IPS DF 6.9 (cell line): ENCODE data around the gene ONECUT2.
A peak's percentile ranks its signal among the peaks of the same experiment; 100 is the strongest.

Experiments
- DNase-seq: peaks from one replicate; pipeline ENCODE4 v3.0.0-alpha.2; 2013; ENCODE audit warnings: low read depth, low spot score
- H3K27ac ChIP-seq: one replicate; pipeline ENCODE4 v1.5.1; 2013; ENCODE audit warnings: low read length, control low read depth
- H3K27me3 ChIP-seq: 2 replicates; pipeline ENCODE4 v1.6.1; 2013; ENCODE audit warnings: mild to moderate bottlenecking, low read length; ENCODE audit not compliant: control insufficient read depth, insufficient read depth
- H3K36me3 ChIP-seq: 2 replicates; pipeline ENCODE4 v1.6.1; 2013; ENCODE audit warnings: low read length; ENCODE audit not compliant: control insufficient read depth, insufficient read depth
- H3K4me1 ChIP-seq: 2 replicates; pipeline ENCODE4 v1.6.1; 2013; ENCODE audit warnings: low read length; ENCODE audit not compliant: control insufficient read depth, insufficient read depth
- H3K4me3 ChIP-seq: 2 replicates; pipeline ENCODE4 v1.5.1; 2013; ENCODE audit warnings: mild to moderate bottlenecking, low read length
- H3K9me3 ChIP-seq: 2 replicates; pipeline ENCODE4 v1.6.1; 2013; ENCODE audit warnings: low read length, inconsistent platforms; ENCODE audit not compliant: control insufficient read depth, insufficient read depth
- WGBS: extraction: QIAGEN DNeasy Blood & Tissue Kit; methylation state at CpG from one replicate; pipeline ENCODE4 v1.1.7; 2013; ENCODE audit warnings: mixed read lengths, missing lambda C conversion rate; ENCODE audit not compliant: insufficient read length, insufficient coverage; 5-methylcytosine and 5-hydroxymethylcytosine counted together

The ONECUT2 gene

DNA sequence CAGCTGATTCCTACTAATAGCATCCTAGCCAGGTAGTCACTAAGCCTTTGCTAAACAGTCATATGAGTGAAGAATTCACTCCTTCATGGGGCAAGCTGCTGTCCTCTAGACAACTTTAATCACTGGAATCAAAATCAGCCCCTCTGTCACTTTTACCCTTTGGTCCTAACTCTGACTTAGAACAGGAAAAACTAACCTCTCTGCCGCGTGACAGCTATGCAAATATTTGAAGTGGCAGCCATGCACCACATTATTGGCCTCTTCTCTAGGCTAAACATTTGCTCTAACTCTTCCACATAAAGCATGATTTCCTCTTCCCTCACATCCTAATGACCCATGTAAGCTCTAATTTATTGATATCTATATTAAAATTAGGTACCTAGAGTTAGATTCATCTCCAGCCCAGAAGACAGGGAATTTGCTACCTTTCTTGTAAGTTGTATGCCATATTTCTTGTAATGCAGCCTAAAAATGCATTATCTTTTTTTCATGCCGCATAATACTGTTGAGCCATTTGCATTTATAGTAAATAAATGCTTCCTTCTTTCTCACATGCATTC, 12.8 kb upstream of the ONECUT2 start:
- DNase-seq = no peak
- peaks cover 2% of the 10 kb centered on the region; the same call in 1 of the 2 replicates for H3K27me3 ChIP-seq
- WGBS = no CpG with 5 or more reads among the region's 3 CpGs

DNA sequence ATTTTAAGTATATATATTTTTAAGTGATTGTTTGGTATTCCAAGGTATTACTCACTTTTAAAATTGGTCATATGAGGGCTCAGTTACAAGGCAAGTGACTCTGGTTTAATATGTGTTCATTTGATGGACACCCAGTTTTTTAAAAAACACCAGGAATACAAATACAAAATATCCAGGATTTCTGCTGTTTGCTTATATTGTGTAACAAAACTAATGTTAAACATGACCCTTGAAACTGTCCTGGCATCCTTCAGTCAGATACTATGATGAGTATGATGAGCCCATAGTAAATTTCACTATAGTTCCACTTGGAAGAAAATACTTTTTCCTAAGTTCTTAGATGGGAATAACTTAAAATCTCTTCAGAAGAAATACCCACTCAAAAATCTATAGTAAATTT, 11.4 kb upstream of the ONECUT2 start:
- no peaks in the 10 kb centered on the region for H3K36me3 ChIP-seq
- DNase-seq = no peak
- no peak overlapping the region for H3K4me3 ChIP-seq
- H3K27ac ChIP-seq = no peak overlapping the region
- no peaks in the 10 kb centered on the region for H3K4me1 ChIP-seq
- H3K27me3 ChIP-seq = peaks cover 6% of the 10 kb centered on the region; the same call in 1 of the 2 replicates
- H3K9me3 ChIP-seq = no peaks in the 10 kb centered on the region

More for the DNA sequence above, 12.8 kb upstream of the ONECUT2 start:
- Histone ChIP-seq H3K9me3 (no peaks in the 10 kb centered on the region), H3K27ac (no peak overlapping the region), H3K4me3 (no peak overlapping the region), H3K4me1 (no peaks in the 10 kb centered on the region), H3K36me3 (no peaks in the 10 kb centered on the region)

DNA sequence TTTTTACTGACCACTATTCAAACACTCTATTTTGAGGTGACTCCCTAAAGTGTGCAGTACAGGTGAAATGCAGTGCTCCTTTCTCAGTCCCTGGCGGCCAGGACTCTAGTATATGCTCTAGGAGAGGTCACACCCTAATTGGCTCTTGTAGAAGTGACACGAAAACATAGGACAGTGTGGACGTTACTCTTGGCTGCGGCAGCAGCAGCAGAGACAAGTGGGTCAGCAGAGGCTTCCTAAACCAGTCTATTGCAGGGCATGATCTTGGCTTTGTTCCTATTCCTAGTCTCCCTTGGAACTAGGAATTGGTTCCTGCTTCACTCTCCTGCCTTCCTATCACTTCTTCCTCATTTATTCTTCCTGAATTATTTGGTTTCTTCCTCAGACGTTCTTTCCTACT, 10.1 kb upstream of the ONECUT2 start:
- no peak for DNase-seq
- Histone ChIP-seq H3K27me3 (peaks cover 15% of the 10 kb centered on the region; the same call in 1 of the 2 replicates), H3K9me3 (no peaks in the 10 kb centered on the region), H3K4me3 (no peak overlapping the region), H3K27ac (no peak overlapping the region), H3K36me3 (no peaks in the 10 kb centered on the region), H3K4me1 (no peaks in the 10 kb centered on the region)
- WGBS = no CpG with 5 or more reads among the region's 5 CpGs

DNA sequence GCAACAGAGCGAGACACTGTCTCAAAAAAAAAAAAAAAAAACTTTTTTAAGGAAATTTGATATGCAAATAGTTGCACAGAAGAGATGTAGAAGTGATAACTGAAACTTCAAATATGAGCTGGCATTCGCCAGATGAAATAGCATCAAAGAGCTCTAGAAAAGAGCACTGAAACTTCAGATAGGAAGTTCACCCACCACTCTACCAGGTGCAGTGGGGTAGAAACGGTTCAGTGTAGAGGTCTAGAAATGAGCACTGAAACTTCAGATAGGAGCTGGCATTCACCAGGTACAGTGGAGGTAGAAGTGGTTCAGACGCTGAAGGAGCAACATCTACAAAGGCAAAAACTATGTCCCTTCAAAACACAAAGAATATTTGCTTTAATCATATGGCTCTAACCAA, 9.0 kb upstream of the ONECUT2 start:
- WGBS = no CpG with 5 or more reads among the region's 4 CpGs
- peaks cover 21% of the 10 kb centered on the region; the same call in 1 of the 2 replicates for H3K27me3 ChIP-seq
- H3K36me3 ChIP-seq = no peaks in the 10 kb centered on the region
- DNase-seq = no peak
- no peaks in the 10 kb centered on the region for H3K9me3 ChIP-seq
- no peak overlapping the region for H3K4me3 ChIP-seq
- H3K27ac ChIP-seq = no peak overlapping the region
- H3K4me1 ChIP-seq = no peaks in the 10 kb centered on the region

DNA sequence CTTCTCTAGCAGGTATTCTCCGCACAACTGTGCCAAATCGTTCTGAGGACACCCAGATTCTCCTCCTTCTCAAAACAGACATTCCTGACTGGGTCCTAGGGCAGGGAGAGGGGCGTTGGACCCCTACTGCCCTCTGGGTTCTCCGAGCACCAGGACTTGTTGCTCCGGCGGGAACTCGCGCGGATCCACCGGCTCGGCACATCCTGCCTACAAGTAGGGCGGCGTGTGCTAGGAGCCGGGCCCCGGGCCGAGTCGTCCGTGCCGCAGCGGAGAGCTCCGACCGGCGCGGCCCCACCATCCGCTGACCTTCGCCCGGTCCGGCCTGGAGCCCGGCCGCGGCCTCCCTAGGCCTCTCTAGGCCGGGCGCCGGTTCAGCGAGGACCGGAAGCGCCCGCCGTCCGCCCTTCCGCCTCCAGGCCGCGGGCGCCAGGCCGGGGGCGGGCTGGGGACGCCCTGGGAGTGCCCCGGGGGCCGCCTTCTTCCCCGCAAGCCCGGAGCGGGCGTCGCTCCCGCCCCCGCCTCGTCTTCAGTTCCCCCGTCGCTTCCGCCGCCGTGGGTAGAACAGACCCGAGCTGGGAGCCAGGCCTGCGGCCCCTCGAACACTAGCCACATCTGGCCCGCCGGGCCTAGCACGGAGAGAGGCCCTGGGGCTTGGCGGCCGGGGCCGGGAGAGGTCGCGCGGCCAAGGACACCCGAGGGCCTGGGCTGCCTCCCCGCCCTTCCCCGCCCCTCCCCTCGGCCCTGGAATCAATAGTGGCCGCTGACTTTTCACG, 7.6 kb upstream of the ONECUT2 start:
- H3K27ac ChIP-seq = no peak overlapping the region
- peaks cover 31% of the 10 kb centered on the region for H3K27me3 ChIP-seq
- whole genome bisulfite sequencing = no CpG with 5 or more reads among the region's 80 CpGs
- peak overlapping the region; percentile 34 for H3K4me3 ChIP-seq
- no peaks in the 10 kb centered on the region for H3K36me3 ChIP-seq
- no peaks in the 10 kb centered on the region for H3K4me1 ChIP-seq
- DNase-seq = no peak
- H3K9me3 ChIP-seq = no peaks in the 10 kb centered on the region

DNA sequence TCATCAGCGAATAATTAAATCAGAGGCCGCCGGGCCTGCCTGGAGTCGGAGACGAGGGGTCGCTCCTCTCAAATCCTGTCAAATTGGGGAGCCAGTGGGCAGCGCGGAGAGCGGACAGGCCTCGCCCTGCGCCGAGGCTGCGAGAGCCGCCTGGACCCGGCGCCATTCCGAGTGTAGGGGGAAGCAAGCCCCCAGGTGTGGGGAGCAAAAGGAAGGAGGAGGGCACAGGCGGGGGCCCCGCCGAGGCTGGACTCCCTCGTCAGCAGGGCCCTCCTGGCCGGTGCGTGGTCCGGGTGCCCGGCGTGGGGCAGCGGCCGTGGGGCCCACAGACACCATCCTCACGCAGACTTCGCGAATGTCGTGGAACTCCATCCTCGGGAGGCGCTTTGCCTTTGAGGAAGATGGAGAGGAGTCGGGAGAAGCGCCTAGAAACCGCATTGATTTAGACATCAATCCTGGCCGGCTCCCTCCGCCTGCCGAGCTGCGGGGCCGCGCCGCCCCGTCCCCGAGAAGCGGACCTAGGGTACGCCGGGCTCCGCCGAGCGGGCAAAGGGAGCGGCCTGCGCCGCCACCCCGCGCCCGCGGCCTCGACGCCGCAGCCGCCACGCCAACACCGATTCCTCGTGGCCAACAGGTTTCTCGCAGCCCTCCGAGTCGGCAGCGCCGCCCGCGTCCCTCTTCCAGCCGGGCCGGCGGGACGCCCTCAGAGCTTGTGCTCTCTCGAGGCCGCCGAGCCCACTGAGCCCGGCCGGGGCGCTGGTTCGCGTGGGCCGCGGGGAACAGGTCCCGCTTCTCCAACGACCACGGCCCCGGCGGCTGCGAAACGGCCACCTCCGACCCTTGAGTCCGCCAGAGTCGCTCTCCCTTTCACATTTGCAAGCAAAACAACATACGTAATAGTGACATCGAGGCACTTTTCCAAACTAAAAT, 6.7 kb upstream of the ONECUT2 start:
- Histone ChIP-seq H3K27me3 (peaks cover 40% of the 10 kb centered on the region), H3K4me3 (peak overlapping the region; percentile 34), H3K27ac (no peak overlapping the region), H3K36me3 (no peaks in the 10 kb centered on the region), H3K4me1 (no peaks in the 10 kb centered on the region), H3K9me3 (no peaks in the 10 kb centered on the region)
- WGBS = no CpG with 5 or more reads among the region's 99 CpGs
- no peak for DNase-seq

DNA sequence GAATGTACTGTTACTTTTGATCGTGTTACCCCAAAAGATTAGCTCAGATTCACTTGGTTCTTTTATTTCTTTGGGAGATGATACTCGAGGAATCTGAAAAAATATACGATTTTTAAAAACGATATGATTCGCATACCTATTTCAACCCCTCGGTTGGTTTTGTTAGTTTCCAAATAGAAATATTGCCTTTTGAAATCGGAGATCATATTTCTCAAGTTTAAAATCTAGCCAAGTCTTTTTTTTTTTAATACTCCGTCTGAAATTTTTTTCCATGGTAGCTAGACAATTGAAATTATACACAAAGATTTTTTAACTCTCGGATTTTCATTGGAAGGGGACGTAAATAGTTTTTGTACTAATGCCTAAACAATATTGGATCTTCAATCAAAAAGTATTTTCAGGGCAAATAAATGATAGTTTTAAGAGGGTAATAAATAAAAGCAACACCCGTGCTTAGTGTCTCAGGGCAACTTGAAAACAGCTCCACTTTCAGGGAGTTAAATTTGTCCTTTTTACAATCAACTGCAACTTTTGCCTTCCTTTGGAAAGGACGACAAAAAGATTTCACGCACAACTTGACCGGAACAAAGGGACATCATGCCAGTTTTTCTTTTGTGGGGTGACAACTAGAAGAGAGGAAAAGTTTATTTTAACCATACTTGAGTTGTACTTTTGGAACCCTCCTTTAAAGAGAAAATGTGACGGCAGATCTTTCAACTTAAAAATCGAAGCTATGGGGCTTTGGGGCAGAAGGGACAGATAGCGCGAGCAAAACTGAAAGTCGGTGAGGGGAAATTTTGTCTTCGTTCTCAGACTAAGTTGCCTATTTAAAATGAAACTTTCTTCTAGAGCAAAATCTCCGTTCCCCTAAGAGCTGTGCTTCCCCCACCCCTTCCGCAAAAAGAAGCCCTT, 5.8 kb upstream of the ONECUT2 start:
- Histone ChIP-seq H3K36me3 (no peaks in the 10 kb centered on the region), H3K4me3 (no peak overlapping the region; the same call in 1 of the 2 replicates), H3K27ac (no peak overlapping the region), H3K27me3 (peaks cover 49% of the 10 kb centered on the region), H3K4me1 (no peaks in the 10 kb centered on the region), H3K9me3 (no peaks in the 10 kb centered on the region)
- no peak for DNase-seq
- WGBS = no CpG with 5 or more reads among the region's 22 CpGs

DNA sequence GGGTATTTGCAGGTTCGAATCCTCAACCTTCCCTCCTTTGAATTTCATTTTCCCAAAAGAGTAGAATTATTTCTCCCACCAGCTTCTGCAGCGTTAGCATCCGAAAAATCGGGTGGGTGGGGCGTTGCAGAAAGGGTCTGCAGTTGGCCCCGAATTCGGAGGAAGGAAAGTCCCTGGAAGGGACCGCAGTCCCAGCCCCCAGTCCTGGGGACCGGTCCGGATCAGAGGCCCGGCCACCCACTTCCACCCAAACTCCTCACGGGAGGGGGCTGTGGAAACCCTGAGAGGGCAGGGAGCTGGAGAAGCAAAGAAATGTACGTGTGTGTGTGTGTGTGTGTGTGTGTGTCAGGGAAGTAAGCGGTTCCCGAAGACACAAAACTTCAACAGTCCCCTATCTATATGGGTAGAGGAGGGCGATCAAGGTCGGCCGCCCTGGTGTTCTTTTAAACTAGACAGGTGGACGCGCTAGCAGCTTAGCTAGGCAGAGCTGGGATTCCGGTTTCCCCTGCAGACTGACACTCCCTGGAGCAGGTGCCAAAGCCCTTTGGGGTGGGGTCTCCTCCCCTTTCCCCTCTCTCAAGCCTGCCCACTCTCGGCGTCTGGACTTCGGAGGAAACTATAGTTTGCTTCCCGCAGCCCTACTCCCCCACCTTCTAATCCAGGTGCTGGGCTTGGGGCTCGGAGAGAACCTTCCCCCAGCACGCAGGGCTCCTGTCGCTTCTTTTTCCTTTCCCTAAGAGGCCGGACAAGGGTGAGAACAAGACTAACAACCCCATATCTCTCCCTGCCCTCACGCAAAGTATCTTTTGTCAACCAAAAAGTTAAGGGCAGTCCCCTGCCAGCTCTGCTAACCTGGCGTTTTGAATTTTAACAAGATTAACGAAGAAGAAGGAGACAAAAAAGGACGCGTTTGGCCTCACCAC, 4.8 kb upstream of the ONECUT2 start:
- no peak overlapping the region for H3K27ac ChIP-seq
- H3K4me1 ChIP-seq = no peaks in the 10 kb centered on the region
- DNase-seq = no peak
- no CpG with 5 or more reads among the region's 34 CpGs for WGBS
- no peak overlapping the region; the same call in 1 of the 2 replicates for H3K4me3 ChIP-seq
- peaks cover 52% of the 10 kb centered on the region for H3K27me3 ChIP-seq
- H3K36me3 ChIP-seq = no peaks in the 10 kb centered on the region
- no peaks in the 10 kb centered on the region for H3K9me3 ChIP-seq

DNA sequence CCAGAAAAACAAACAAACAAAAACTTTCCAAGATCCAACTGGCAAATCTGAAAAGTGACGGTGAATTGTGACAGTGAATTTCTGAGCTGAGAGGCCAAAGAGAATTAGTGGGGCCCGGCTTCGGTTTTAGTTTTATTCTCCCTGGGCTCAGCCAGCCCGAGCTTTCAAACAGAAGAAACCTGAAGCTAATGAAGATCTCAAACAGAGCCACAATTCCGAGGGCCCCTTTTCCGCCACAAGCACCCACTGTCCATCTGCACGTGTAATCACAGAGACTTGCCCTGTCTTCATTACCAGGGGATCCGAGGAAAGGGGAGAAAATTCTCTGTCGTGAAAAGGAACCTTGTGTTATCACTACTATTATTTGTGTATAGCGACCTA, 4.2 kb upstream of the ONECUT2 start:
- no peak for DNase-seq
- Histone ChIP-seq H3K27ac (no peak overlapping the region), H3K36me3 (no peaks in the 10 kb centered on the region), H3K9me3 (no peaks in the 10 kb centered on the region), H3K27me3 (peaks cover 53% of the 10 kb centered on the region), H3K4me3 (no peak overlapping the region), H3K4me1 (peaks cover under 1% of the 10 kb centered on the region)
- no CpG with 5 or more reads among the region's 10 CpGs for WGBS
